Upper lobe of right lung (tissue), 1 donor: ENCODE results near the gene TFCP2. TPM values are rescaled to one million over a fixed set of nuclear protein-coding genes. Genes with fewer than 3 reads are reported as not detected.

Experiments
- ATAC-seq: fragments of 200-7000 bp; cut with Tn5 transposase; one replicate; pipeline ENCODE4 v1.9.1; 2020; ENCODE audit warnings: mild to moderate bottlenecking, moderate library complexity
- DNase-seq: peaks from one replicate; pipeline ENCODE4 v3.0.0-alpha.2; 2020
- H3K27ac ChIP-seq: fragments of 200-600 bp; one replicate; pipeline ENCODE4 v1.8.0; 2022
- H3K27me3 ChIP-seq: fragments of 200-600 bp; one replicate; pipeline ENCODE4 v1.8.0; 2022; ENCODE audit warnings: mild to moderate bottlenecking
- H3K36me3 ChIP-seq: fragments of 200-600 bp; one replicate; pipeline ENCODE4 v1.8.0; 2022
- H3K4me1 ChIP-seq: fragments of 200-600 bp; one replicate; pipeline ENCODE4 v1.8.0; 2022
- H3K4me3 ChIP-seq: fragments of 200-600 bp; one replicate; pipeline ENCODE4 v1.8.0; 2022; ENCODE audit warnings: mild to moderate bottlenecking
- H3K9me3 ChIP-seq: fragments of 200-600 bp; one replicate; pipeline ENCODE4 v1.8.0; 2022
- CTCF ChIP-seq: fragments of 200-600 bp; IDR thresholded peaks from one replicate; pipeline ENCODE4 v1.8.0; 2022; ENCODE audit warnings: antibody characterized with exemption
- intact Hi-C: fragments of 100-400 bp; cut with DNase I; formaldehyde crosslinking; loops from one replicate; pipeline ENCODE4 v1.11.0; 2022
- total RNA-seq: library from RNA; stranded (reverse); fragmentation: NEBNext Ultra II Directional; extraction: Animal tissue kit (Norgen Biotek cat#: 25700); gene quantifications from one replicate; pipeline ENCODE4 v1.2.1, GENCODE V29; 2021
- donor health status: DM: no; HTN: yes; CAD: no; lungs with severe emphysema.

Gene TFCP2
- total RNA-seq, 1 donor from 2014 or later: 25.0 TPM

- no peaks in the 10 kb centered on the region for H3K9me3 ChIP-seq
- DNase-seq (no peak), ATAC-seq (no peak)
- H3K27ac ChIP-seq: no peak overlapping the region
- TF ChIP-seq CTCF: no peak
- no peak overlapping the region for H3K4me3 ChIP-seq
- peaks cover 7% of the 10 kb centered on the region for H3K36me3 ChIP-seq
- H3K4me1 ChIP-seq: no peaks in the 10 kb centered on the region
- intact Hi-C loops: no loop called here
- H3K27me3 ChIP-seq: no peaks in the 10 kb centered on the region
Measured at GRCh38 chr12:51139292-51139844, 33.6 kb downstream of the TFCP2 start.

GRCh38 chr12:51132693-51133092 lies 40.2 kb downstream of the TFCP2 start:
- no peak for TF ChIP-seq CTCF
- Histone ChIP-seq H3K27ac (no peak overlapping the region), H3K4me1 (no peaks in the 10 kb centered on the region), H3K27me3 (no peaks in the 10 kb centered on the region), H3K9me3 (no peaks in the 10 kb centered on the region), H3K36me3 (no peaks in the 10 kb centered on the region), H3K4me3 (no peak overlapping the region)
- no peak for ATAC-seq
- DNase-seq: no peak
- intact Hi-C loops: no loop called here

GRCh38 chr12:51131745-51132521 lies 41.0 kb downstream of the TFCP2 start:
- DNase-seq (no peak), ATAC-seq (no peak)
- H3K27me3 ChIP-seq: no peaks in the 10 kb centered on the region
- H3K36me3 ChIP-seq: no peaks in the 10 kb centered on the region
- intact Hi-C loops: no loop called here
- TF ChIP-seq CTCF: no peak
- H3K4me3 ChIP-seq: no peak overlapping the region
- H3K4me1 ChIP-seq: no peaks in the 10 kb centered on the region
- H3K27ac ChIP-seq: no peak overlapping the region
- no peaks in the 10 kb centered on the region for H3K9me3 ChIP-seq

- intact Hi-C loops: no loop called here
- Histone ChIP-seq H3K36me3 (peaks cover 10% of the 10 kb centered on the region), H3K27ac (no peak overlapping the region), H3K9me3 (no peaks in the 10 kb centered on the region), H3K4me1 (no peaks in the 10 kb centered on the region), H3K27me3 (no peaks in the 10 kb centered on the region), H3K4me3 (no peak overlapping the region)
- TF ChIP-seq CTCF: no peak
- ATAC-seq (no peak), DNase-seq (no peak)
Measured at GRCh38 chr12:51128919-51129318, 44.0 kb downstream of the TFCP2 start.

GRCh38 chr12:51127050-51127729 lies 45.7 kb downstream of the TFCP2 start:
- Histone ChIP-seq H3K36me3 (peaks cover 10% of the 10 kb centered on the region), H3K9me3 (no peaks in the 10 kb centered on the region), H3K4me1 (no peaks in the 10 kb centered on the region), H3K27me3 (no peaks in the 10 kb centered on the region), H3K27ac (no peak overlapping the region), H3K4me3 (no peak overlapping the region)
- no peak for TF ChIP-seq CTCF
- DNase-seq (no peak), ATAC-seq (no peak)
- intact Hi-C loops: no loop called here
